Right renal pelvis (tissue), 4 donors: Measurements from ENCODE around the gene PRKCH. TPM values are rescaled to one million over a fixed set of nuclear protein-coding genes. Genes with fewer than 3 reads are reported as not detected.
A peak's percentile ranks its signal among the peaks of the same experiment; 100 is the strongest.

ENCODE experiments used
- DNase-seq, 4 donors: peaks; one replicate each; pipeline ENCODE4 v3.0.0-alpha.2; 2013; ENCODE audit warnings: low read depth in 4 of 4, low spot score in 3 of 4, missing footprints in 1 of 4
- polyA plus RNA-seq, 4 donors: library from polyadenylated mRNA; unstranded; fragments of 120-200 nt; gene quantifications; one replicate each; pipeline ENCODE4 v1.2.1, GENCODE V29; 2013; ENCODE audit not compliant: insufficient read length in 4 of 4

The PRKCH gene
- polyA plus RNA-seq, 4 donors = 17.2 to 19.8 (median 18.4) TPM

DNA sequence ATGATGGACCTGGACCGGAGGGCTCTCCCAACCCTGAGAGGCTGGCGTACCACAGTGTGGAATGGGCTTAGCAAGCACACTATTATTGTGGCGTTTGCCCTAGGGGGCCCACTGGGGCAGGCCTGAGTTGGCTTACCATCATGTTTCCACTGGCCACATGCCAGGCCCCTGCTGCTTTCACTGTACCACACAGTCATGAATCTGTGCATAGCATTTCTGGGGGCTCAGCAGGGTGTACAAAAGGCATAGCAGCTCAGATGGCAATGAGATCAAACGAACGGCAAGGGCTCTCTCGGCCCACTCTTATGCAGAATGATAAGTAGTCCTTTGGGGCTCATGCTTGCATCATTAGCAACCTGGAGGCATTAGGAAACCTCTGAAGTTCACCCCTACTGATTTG is 236.9 kb downstream of the PRKCH start:
- no peak for DNase-seq

GRCh38 chr14:61559641-61560201 is 238.3 kb downstream of the PRKCH start:
- DNase-seq = no peak

DNA sequence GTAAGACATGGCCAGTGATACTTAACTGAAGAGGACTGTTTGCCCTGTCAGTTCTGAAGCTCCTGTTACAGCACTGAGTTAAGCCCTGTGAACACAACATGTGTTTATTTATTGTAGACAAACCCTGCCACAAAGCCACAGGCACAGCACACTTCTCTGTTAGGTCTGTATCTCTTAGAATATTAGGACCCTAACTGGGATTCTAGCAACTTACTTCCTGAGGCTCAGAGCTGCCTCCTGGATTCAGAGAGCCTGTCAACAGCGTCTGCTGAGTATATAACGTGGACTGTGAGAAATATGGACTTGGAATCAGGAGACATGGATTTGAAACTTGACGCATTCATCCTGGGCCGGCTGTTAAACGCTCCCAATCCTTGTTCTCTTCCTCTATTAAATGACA is 238.9 kb downstream of the PRKCH start:
- no peak for DNase-seq

GRCh38 chr14:61561104-61561503 is 239.7 kb downstream of the PRKCH start:
- no peak for DNase-seq

- DNase-seq = peak; percentile 66 to 82 (median 76)
Observed at GRCh38 chr14:61561657-61562276, 240.4 kb downstream of the PRKCH start.

- no peak for DNase-seq
Observed at GRCh38 chr14:61562321-61563161, 241.2 kb downstream of the PRKCH start.

DNA sequence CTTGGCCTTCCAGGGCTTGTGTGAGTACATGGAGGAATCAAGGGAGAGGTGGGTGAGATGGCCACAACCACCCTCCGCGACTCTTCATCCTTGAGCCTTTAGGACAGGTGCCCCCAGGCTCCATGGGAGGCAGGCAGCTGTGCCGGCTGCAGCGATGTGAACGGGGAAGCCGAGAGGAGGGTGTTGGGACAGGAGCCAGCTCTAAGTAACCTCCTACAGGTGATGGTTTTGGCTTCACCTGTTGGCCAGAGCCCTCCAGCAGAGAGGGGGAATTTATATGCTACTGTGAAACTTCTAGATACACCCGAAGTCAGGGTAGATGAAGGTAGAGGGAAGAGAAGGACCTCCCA is 241.8 kb downstream of the PRKCH start:
- no peak for DNase-seq

- no peak for DNase-seq
Observed at GRCh38 chr14:61563880-61564617, 242.7 kb downstream of the PRKCH start.

DNA sequence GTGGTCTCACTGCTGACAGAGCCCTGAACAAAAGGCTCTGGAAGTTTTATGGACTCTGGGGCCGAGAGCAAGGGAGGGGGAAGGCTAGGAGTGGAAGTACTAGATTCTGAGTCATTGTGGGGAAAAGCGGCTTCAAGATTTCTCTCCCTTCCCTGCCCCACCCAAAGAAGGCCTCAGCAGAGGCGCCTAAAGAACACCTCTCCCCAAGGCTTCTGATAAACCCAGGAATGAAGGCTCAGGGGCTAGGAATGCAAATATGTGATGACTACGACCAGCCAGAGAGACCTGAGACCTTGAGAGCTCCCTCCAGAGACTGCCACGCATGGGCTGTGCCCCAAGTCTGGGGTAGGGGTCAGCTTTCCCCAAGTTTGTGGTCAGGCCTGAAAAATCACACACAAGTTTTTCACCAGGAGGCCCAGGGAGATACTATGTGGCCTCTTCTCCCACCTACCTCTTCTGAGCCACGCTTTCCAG is 243.3 kb downstream of the PRKCH start:
- no peak for DNase-seq

DNA sequence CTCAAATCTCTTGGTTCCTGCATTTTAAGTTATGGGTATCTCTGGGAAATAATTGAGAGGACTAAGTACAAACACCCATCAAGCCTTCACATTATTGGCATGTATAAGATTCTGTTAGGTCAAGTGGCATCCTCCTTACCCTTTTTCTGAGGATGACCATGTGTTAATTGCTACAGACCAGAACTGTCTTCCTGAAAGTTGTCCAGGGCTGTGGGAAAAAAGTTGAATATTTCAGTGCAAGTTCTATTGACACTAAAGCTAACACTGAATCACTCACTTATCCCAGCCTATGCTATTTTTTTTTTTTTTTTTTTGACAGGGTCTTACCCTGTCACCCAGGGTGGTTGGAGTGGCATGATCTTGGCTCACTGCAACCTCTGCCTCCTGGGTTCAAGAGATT is 243.8 kb downstream of the PRKCH start:
- no peak for DNase-seq

DNA sequence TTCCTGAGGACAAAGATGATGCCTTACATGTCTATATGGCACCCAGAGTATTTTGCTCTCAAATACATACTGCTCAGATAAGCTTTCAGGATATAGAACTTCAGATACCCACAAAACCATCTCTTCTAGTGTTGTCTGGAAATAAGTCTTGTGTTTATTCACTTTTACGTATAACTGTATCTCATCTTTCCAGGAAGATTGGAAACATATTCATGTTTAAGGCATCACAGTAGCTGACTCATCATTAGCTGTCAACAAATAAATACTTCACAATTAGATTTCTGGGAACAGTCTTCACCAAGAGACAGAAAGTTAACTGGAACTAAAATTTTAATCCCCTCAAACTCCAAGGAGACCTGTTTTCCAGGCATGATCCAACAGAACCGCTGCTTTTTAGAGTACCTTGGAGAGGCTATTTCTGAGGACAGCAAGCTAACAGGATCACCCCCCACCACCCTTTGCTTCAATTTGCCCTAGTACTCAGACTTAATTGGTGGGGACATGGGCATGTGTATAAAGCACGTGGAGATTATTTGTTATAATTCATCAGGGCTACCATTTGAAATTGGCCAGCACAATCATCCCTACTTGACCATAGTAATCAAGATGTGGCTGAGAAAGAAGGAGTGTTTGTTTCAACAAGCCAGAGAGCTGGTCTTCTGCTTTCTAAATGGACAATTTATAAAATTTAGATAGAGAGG is 244.6 kb downstream of the PRKCH start:
- no peak for DNase-seq

DNA sequence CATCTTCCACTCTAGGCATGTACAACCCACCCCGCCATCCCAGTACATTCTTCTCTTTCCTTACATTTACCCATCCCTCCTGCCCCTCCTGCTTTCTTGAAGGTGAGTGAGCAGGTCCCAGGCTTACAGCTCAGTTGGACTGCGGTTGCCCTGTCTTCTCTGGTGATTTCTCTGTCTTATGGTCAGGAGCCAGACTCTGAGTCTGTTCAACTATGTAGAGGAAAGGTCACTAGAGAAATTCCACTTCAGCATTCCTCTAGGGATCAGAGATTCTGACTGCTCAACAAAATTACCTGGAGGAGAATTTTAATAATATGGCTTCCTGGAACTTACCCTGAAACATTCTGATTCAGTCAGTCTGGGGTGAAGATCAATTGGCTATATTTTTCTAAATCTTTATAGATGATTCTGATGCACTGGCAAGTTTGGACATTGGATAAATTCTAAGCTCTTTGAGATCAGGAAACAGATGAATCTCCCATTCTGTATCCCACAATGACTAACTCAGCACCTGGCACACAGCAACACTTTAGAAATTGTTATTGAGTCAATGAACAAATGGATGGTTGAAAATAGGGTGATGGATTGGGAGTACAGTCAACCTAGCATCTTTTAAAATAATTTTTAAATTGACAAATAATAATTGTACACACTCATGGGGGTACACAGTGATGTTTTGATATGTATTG is 245.3 kb downstream of the PRKCH start:
- no peak for DNase-seq

- no peak for DNase-seq
Observed at GRCh38 chr14:61567838-61568571, 246.6 kb downstream of the PRKCH start.

DNA sequence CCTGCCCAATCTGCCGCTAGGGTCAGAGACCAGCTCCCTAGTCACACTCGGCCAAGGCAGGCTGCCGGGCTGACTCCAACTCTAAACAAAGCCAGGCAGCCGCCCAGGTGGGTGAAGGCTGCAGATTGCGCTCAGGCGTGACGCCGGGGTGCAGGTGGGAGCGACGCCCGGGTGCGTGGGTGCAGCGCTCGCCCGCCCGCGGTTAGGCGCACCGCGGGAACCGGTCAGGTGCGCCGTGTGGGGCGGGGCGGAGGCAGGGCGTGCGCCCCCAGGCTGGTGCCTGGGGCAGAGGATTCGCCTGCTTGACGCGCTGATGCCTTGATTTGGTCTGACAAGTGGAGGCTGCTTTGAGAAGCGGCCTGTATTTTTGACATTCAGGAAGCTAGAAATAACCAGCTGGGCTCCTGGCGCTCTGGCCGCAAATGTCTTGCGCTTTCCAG is 247.2 kb downstream of the PRKCH start:
- DNase-seq = no peak

GRCh38 chr14:61569308-61569707 is 247.9 kb downstream of the PRKCH start:
- no peak for DNase-seq

- no peak for DNase-seq
Observed at GRCh38 chr14:61569812-61570548, 248.6 kb downstream of the PRKCH start.

DNA sequence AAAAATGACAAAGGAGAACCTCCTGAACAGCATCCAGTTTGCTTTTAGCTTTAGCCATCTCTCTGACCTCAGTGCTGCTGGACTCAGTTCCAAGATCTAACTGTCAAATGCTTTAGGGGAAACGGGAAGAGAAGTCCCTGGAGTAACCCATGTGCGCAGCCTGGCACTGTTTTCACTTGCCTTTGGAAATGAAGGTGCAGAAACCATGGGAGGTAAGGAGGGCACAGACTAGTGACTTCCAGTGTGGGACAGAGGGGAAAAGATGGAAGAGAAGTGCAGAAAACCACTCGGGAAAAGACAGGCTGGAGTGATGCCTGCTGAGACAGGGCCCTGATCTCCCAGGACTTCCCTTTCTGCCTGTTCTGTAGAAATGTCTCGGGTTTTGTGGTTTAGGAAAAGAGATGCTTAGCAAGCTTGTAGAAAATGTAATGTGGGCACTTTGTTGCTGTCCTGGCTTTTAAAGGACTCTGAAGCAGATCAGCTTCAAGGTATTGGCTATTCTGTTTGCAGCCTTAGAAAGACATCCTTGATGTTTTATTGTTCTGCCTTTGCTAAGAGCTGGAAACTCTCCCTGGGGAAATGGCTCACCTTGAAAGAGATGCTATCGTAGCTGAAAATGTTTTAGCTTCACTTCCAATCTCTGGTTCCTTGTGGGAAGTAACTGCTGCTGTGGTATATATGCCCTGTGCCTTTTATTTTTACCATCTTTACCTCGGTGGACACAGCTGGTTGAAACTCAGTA is 249.3 kb downstream of the PRKCH start:
- DNase-seq = no peak

GRCh38 chr14:61571917-61572316 is 250.5 kb downstream of the PRKCH start:
- DNase-seq = no peak
